Sigmoid colon (tissue), 4 donors: ENCODE results near the gene DERL2.

Experiments
- EP300 ChIP-seq, 4 donors: sonication (generic); formaldehyde crosslinking; IDR thresholded peaks; one replicate each; pipeline ENCODE4 v1.6.1; 2017; ENCODE audit warnings: antibody characterized with exemption in 4 of 4
- POLR2A ChIP-seq, 2 donors: fragments of 450-650 bp; IDR thresholded peaks; one replicate each; pipeline ENCODE4 v1.6.1; 2016; ENCODE audit warnings: antibody characterized with exemption in 2 of 2, mild to moderate bottlenecking in 2 of 2, moderate library complexity in 2 of 2
- POLR2AphosphoS5 ChIP-seq, 4 donors: sonication (generic); formaldehyde crosslinking; IDR thresholded peaks; one replicate each; pipeline ENCODE4 v1.6.1; 2017; ENCODE audit warnings: antibody characterized with exemption in 4 of 4
- TF ChIP-seq, protein P1 (sequence below), 4 experiments: fragments of 450-650 bp in 3 of 4; fragments of 200-600 bp in 1 of 4; IDR thresholded peaks; one replicate each; pipeline ENCODE4 v1.5.1; 2016 to 2019; ENCODE audit warnings: antibody characterized with exemption in 4 of 4, mild to moderate bottlenecking in 3 of 4, moderate library complexity in 2 of 4

DNA sequence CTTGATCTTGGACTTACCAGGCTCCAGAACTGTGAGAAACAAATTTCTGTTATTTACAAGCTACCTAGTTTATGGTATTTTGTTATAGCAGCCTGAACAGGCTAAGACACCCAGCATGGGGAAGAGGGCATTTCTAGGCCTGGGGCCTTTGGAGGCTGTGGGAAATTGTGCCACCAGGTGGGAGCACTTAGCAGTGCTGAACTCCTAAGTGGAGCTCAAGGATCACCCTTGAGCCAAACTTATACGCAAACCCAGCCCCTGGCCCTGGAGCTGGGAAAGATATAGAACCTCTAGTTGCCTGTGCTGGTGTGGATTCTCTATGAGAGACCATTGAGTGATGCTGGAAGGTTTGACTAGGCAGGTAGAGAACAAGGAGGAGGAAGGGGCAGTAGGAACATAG, 36.5 kb upstream of the DERL2 start:
- TF ChIP-seq POLR2AphosphoS5 (IDR thresholded peaks at IDR 0.05) (no peak), POLR2A (IDR thresholded peaks at IDR 0.05) (no peak), EP300 (IDR thresholded peaks at IDR 0.05) (no peak)
- TF ChIP-seq, protein P1, sequence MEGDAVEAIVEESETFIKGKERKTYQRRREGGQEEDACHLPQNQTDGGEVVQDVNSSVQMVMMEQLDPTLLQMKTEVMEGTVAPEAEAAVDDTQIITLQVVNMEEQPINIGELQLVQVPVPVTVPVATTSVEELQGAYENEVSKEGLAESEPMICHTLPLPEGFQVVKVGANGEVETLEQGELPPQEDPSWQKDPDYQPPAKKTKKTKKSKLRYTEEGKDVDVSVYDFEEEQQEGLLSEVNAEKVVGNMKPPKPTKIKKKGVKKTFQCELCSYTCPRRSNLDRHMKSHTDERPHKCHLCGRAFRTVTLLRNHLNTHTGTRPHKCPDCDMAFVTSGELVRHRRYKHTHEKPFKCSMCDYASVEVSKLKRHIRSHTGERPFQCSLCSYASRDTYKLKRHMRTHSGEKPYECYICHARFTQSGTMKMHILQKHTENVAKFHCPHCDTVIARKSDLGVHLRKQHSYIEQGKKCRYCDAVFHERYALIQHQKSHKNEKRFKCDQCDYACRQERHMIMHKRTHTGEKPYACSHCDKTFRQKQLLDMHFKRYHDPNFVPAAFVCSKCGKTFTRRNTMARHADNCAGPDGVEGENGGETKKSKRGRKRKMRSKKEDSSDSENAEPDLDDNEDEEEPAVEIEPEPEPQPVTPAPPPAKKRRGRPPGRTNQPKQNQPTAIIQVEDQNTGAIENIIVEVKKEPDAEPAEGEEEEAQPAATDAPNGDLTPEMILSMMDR (IDR thresholded peaks at IDR 0.05), result no peak
